T47D (cell line): ENCODE data around the gene PDE1C.

Experiments used
- DNase-seq, 2 experiments: peaks; one replicate each; pipeline versions ENCODE4 v3.0.0 to v3.0.0-alpha.2; 2011 to 2012; ENCODE audit warnings: low read depth in 1 of 2, low spot score in 1 of 2
- JUND ChIP-seq: IDR thresholded peaks from 2 replicates; pipeline ENCODE4 v1.6.1; 2012; ENCODE audit warnings: low read depth
- in situ Hi-C: cut with HindIII; loops from 2 replicates; pipeline ENCODE4 v1.10.0; 2016; ENCODE audit warnings: low sequenced_read_pairs, low pct_unique_long_range_greater_than_20kb

The PDE1C gene

DNA sequence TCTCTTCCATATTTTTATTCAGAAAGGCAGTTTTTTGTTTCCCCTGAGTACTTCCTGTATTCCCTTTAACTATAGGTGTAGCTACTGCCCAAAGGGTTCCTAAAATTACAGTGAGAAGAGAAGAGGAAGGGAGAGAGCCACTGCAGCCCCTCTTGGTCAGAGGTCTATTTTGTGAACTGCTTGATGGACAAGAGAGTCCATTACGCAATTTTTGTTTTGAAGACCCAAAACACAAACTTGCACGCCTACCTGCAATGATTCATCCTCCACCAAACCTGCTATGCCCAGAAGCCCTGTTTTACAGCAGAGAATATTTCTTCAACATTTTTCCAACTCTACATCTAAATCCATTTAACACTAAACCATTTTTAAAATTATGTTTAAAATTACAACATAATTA, 75.1 kb downstream of the PDE1C start:
- in situ Hi-C loops, result no loop called here
- TF ChIP-seq JUND, result no peak
- no peak for DNase-seq

DNA sequence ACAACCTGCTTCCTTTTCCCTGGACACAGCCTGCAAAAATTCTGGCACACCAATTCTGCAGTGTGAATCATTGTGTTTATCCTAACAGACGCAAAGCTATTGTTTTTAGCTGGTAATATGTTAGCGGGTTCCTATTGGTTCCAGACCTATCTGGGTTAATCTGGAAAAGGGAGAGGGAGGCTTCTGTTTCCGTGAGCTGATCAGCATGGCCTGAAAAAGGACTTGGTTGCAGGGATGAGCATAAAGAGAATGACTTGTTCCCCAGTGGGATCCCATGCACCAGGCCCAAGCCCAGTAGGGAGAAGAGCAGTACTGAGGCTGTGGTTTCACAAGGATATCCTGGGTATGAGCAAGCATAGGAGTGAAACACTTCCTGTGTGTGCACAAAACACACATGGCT, 78.4 kb downstream of the PDE1C start:
- DNase-seq, result no peak
- TF ChIP-seq JUND, result no peak
- in situ Hi-C loops, result no loop called here

DNA sequence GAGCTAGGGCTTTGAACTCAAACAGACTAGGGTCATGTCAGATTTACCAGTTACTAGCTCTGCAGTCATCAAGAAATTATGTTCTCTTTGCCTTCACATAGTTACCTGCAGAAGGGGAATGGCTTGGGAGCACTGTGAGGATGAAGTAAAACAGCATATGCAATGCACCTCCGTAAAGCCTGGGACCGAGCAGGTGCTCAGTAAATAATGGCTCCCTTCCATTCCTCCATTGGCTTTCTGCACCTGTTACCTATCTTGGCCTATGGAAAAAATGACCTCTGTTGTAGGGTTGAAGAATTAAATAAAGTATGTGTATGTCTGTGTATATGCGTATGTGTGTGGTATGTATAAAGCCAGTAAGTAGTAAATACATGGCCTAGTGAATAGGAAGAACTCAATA, 78.8 kb downstream of the PDE1C start:
- DNase-seq, result no peak
- in situ Hi-C loops, result no loop called here
- TF ChIP-seq JUND, result no peak

DNA sequence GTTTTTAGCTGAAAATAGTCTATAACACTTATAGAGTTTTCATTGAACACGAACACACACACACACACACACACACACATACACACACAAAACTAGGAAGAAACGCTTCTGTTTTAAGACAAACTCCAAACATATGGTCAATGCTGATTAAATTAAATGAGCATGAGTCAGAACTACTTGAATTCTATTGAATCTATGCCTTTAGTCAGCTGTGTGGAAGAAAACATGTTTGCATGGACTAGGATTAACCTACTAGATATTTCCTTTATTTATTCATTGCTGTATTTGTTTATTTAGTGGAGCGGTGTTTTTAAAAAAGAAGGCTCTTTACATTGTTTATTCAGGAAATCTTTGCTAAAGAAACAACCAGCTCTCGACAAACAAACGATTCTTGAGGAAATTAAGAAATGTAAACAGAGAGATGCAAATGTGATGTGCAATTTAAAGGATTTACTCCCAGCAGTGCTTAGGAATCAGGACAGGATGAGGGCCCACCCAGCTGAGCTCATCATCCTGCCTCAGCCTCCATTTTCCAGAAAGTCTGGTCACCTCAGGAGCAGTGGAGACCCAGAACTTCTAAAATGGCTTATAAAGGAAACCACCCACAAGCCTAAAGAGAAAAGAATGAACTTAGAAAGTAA, 83.2 kb downstream of the PDE1C start:
- in situ Hi-C loops, result no loop called here
- DNase-seq, result no peak
- TF ChIP-seq JUND, result no peak

DNA sequence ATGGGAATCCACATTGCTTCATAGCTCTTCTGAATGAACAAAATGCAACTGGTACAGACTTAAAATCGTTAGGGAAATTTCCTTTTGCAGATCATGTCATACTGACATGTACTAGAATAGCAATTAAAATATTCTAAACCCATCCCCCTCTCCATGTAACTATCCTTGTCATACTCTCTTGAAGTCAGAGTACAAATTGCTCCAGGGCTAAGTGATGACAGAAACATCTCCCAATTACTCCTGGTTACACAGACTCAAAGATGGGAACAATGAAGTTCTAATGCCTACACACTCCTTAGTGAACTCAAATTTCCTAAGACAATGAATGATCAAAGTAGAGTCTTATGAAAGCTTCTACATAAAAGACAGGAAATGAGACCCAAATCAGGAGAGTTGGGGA, 87.2 kb downstream of the PDE1C start:
- in situ Hi-C loops, result no loop called here
- DNase-seq, result no peak
- TF ChIP-seq JUND, result no peak

DNA sequence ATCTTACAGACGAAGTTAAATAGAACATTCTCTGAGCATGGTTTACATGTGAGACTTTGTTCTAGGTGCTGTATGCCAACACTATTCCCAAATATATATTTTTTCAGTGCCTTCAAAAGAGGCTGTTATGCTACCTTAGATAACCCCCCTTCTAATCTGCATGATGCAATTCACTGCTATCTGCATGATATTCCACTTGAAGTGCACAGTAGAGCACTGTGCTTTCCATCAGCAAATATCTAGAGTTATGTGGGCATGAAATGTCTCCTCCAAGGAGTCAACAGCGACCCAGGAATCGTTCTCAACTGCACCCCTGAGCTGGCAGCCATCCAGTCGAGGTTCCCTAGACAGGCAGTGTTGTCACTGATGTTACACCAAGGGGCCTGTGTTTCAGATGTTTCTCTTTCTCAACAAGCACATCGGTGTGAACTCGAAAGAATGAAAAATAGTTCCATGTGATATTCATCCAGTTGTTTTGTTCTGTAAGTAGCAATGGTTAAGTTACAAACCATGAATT, 88.3 kb downstream of the PDE1C start:
- in situ Hi-C loops, result no loop called here
- TF ChIP-seq JUND, result no peak
- no peak for DNase-seq

DNA sequence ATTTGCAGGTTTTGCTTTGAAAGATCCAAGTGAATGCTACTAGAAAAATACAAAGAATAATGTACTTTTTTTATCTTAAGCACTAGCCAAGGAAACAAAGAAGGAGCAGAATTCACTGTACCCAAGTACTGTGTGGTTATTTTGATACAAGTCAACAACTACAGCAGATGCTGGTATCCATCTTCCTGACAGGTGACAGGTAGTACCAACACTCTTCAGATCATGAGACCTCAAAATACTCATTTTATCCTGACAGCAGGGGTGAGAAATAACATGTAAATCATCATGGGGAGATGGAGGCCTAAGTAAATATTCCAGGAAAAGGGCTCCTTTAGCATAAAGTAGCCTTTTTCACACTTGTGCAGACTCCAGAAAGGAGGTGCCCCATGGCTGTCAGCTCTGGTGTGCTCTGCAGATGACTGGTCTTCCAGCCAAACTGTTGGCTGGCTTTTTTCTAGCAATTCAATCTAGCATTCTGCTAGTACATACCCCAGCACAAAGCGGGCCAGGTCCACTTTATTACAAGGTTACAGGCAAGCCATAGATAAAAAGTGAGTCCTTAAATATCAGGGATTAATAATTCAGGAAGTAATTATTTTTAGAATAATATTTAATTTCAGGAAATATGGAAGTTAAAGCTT, 90.4 kb downstream of the PDE1C start:
- TF ChIP-seq JUND, result no peak

DNA sequence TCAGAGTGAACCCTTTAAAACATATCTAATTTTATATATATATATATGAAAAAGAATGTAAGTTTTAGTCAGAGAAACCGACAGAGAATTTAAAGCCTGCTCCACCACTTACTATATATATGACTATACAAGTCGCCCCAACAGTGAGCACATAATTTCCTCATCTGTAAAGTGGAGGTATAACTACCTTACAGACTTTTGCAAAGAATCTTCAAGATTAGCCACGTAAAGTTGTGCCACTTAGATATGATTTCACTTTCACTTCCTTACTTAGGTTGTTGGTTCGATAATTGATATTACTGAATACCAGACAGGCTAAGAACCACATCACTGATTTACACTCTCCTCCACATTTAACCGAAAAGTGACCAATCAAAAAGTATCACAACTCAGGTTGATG, 94.7 kb downstream of the PDE1C start:
- no peak for DNase-seq
- TF ChIP-seq JUND, result no peak
- in situ Hi-C loops, result no loop called here

More for the DNA sequence above, 90.4 kb downstream of the PDE1C start:
- DNase-seq, result no peak
- in situ Hi-C loops, result no loop called here

DNA sequence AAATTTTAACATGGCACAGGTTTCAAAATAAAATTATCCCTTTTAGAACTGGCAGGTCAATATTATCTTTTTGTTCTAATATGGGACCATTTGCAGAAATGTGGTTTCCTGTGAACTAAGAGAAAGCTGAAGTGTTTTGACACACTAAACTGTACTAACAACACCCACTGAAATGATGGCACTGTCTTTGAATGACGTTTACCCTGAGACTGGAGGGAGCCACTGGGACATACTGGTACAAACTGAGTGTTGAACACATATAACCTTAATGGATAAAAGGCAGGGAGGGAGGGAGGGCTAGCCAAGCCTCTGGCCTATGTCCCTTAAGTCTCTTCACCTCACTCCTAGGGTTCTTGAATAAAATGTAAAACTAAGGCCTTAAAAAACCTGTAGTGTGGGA, 95.9 kb downstream of the PDE1C start:
- DNase-seq, result no peak
- in situ Hi-C loops, result no loop called here
- no peak for TF ChIP-seq JUND

DNA sequence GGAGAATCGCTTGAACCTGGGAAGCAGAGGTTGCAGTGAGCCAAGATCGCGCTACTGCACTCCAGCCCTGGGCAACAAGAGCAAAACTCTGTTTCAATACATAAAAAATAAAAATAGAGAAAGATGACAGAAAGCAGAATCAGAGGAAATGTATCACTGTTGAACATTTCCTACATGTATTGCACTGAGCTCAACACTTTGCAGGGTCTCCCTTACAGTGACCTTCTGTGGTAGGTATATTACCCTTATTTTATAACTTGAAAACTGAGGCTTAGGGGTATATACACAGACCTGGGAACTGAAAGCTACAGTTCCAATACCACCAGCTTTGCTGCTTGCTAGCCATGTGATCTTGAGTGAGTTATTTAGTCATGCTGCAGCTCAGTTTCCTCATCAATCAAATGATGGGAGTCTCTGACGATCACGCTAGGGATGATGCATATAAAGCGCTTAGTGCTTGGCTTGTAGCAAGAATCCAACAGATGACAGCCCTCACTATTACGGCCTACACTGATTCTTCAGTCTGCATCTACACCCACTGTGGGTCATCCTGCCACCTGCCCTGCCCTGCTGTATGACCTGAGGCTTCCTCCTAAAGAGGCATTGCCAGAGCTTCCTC, 99.0 kb downstream of the PDE1C start:
- DNase-seq, result no peak
- in situ Hi-C loops, result no loop called here
- no peak for TF ChIP-seq JUND

DNA sequence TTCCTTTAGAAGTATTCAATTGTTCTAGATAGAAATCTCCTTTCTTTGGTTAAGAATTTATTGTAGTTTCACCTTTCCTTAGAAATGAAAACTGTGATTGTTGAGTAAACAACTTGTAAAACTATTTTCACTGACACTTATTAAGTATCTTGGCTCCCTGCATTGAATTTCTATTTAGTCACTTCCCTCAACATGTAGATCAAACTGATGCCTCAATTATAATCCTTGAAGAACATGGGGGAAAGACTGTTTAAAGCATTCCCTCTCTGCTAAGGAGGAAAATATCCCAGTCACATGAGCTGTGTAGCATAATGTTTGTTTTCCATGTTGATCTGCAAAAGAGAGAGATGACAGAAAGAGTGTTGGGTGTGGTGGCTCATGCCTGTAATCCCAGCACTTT, 99.7 kb downstream of the PDE1C start:
- no peak for DNase-seq
- in situ Hi-C loops, result no loop called here
- no peak for TF ChIP-seq JUND

DNA sequence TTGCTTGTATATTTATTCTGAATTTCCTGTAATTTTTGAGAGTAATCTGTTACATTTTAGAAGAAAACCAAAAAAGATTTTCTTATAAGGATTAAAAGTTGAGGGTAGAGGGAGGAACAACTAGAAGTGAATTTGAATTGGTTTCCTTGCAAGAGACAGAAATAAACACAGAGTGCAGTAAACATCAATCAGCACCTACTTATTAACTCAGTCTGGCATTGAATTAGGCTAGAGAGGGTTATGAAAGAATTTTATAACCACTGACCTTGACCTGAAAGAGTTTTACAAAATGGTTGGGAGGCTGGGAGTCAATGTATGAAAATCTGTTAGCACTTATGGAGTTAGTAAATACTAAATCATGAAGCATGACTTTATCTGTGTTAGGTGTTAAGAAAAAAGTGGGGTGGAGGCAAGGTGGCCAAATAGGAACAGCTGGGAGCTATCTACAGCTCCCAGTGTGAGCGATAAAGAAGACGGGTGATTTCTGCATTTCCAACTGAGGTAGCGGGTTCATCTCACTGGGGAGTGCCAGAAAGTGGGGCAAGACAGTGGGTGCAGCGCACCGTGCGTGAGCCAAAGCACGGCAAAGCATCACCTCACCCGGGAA, 106.5 kb downstream of the PDE1C start:
- no peak for TF ChIP-seq JUND
- no peak for DNase-seq
- in situ Hi-C loops, result no loop called here

DNA sequence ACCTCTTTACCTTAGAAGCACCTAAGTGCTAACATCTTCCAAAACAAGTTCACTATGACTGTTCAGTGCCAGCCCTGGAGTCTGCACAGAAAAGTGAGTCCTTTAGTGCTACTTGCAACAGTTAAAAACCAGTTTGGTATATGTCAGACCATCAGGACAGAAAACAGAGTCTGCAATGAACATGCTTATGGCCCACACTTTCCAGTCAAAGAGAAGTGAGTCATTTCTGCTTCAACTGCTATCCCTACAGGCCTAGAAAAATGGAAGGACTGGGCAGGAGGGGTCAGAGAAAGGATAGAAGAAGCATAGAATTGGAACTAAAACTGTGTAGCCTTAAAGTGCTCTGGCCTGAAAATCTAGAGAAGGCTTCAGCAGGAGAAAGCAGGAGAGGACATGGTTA, 108.0 kb downstream of the PDE1C start:
- no peak for DNase-seq
- in situ Hi-C loops, result no loop called here
- no peak for TF ChIP-seq JUND
